H1 (cell line): ENCODE data around the gene OR5K3. TPM values are rescaled to one million over a fixed set of nuclear protein-coding genes. Genes with fewer than 3 reads are reported as not detected.

Experiments used
- YY1 ChIP-seq: IDR thresholded peaks from 2 replicates; pipeline ENCODE4 v1.6.1; 2011; ENCODE audit warnings: low read depth, mild to moderate bottlenecking, low read length
- polyA plus RNA-seq, 7 experiments: library from polyadenylated mRNA; depleted of rRNA in 3 of 7; stranded (reverse) in 5 of 7; unstranded in 2 of 7; fragments of >200 nt in 5 of 7; fragments of 200-250 nt in 2 of 7; gene quantifications; 1 replicate in 5 of 7; 2 replicates in 1 of 7; 4 replicates in 1 of 7; pipeline versions ENCODE4 v1.2.1 to v1.2.3, GENCODE V29; 2011 to 2013; ENCODE audit warnings: missing spikeins in 2 of 7, mixed read lengths in 2 of 7
- total RNA-seq: library from RNA; stranded (reverse); fragmentation: NEBNext Ultra II Directional; extraction: Animal tissue kit (Norgen Biotek cat#: 25700); gene quantifications from 2 replicates; pipeline ENCODE4 v1.2.1, GENCODE V29; 2021
- TF ChIP-seq, protein P1 (sequence below), 3 experiments: IDR thresholded peaks; 1 replicate in 2 of 3; 2 replicates in 1 of 3; pipeline versions ENCODE4 v1.5.1 to v1.6.1; 2011; ENCODE audit warnings: low read length in 3 of 3, mild to moderate bottlenecking in 3 of 3, inconsistent platforms in 2 of 3, low read depth in 1 of 3, moderate library complexity in 1 of 3; ENCODE audit not compliant: insufficient read depth in 1 of 3; ENCODE audit errors: control extremely low read depth in 1 of 3

The OR5K3 gene
- total and polyA plus RNA-seq, 2 of the 8 experiments (the other 6 are each of a cell fraction or from before 2014, with no cell fraction given) = not detected

DNA sequence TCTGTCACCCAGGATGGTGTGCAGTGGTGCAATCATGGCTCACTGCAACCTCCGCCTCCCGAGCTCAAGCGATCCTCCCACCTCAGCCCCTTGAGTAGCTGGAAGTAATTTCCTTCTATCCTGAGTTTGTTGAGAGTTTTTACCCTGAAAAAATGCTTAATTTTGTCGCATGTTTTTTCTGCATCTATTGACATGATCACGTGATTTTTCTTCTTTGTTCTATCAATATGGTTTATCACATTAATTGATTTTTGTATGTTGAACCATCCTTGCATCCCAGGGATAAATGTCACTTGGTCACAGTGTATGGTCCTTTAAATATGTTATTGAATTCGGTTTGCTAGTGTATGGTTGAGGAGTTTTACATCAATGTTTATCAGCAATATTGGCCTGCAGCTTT, 48.7 kb upstream of the OR5K3 start (continued):
- TF ChIP-seq, protein P1, sequence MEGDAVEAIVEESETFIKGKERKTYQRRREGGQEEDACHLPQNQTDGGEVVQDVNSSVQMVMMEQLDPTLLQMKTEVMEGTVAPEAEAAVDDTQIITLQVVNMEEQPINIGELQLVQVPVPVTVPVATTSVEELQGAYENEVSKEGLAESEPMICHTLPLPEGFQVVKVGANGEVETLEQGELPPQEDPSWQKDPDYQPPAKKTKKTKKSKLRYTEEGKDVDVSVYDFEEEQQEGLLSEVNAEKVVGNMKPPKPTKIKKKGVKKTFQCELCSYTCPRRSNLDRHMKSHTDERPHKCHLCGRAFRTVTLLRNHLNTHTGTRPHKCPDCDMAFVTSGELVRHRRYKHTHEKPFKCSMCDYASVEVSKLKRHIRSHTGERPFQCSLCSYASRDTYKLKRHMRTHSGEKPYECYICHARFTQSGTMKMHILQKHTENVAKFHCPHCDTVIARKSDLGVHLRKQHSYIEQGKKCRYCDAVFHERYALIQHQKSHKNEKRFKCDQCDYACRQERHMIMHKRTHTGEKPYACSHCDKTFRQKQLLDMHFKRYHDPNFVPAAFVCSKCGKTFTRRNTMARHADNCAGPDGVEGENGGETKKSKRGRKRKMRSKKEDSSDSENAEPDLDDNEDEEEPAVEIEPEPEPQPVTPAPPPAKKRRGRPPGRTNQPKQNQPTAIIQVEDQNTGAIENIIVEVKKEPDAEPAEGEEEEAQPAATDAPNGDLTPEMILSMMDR (IDR thresholded peaks at IDR 0.05; ENCODE audit: control extremely low read depth in 1 of 3, insufficient read depth in 1 of 3, low read depth in 1 of 3, low read length in 3 of 3) = no peak
- TF ChIP-seq YY1 = no peak
